GM19463 (cell line): Measurements from ENCODE around the gene GPRC5D.

Experiments used
- ATAC-seq: cut with Tn5 transposase; IDR thresholded peaks from one replicate; pipeline ENCODE4 v1.9.1; 2021; ENCODE audit warnings: mild to moderate bottlenecking, moderate library complexity; ENCODE audit not compliant: unreplicated experiment

GPRC5D gene

DNA sequence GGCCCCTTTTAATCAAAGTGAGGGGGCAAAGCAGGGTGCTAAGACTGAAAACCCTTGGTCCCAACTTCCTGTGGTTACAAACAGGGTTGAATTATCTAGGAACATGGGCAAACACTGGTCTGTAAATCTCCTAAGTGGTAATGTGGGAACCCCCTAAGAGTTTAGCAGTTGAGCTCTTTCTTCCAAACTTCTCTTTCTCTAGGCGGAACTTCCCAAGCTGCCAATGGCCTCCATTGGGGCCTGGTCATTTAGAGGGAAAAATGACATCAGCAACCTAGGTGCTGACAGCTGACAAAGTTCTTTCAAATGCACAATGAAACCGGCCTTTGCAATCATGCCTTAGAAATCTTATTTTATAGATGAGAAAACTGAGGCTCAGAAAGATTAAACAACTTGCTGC is 30.4 kb upstream of the GPRC5D start:
- ATAC-seq: no peak

DNA sequence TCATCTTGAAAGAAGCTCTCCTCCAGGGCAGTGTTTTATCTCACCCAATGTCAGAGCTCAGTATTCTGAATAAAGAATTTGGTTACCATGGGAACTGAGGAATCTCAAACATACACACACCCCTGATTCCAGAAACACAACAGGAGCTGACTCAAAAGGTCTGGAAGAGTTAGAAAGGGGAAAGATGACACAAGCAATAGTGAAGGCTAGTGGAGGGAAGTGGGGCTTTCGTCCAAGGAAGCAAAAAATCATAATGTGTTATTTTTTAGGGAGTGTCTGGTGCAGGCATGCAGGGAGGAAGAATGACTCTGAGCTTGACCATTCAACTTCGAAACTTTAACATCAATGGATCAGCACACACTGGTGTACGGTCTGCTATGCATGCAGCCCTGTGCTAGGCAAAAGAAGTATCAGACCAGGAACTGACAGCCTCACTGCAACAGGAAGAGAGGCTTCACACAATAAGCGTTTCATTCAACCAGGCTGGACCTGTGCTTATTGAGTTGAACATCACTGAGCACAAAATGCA is 27.8 kb upstream of the GPRC5D start:
- ATAC-seq: no peak

DNA sequence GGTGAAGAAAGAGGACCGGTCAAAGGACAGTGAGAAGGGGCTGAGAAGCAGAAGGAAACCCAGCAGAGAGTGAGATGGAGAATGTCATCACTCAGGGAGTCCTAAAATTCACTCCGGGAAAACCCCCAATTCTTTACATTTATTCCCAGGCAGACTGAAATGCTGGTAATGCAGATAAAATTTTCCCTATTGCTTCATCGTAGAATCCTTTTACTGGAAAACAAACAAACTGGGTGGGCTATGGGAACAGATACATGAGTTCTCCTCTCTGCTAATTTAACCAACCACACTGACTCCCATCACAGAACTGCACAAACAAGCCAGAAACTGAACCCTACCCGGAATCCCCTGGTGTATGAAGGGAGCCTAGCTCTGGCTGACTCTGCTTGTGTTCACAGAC is 27.2 kb upstream of the GPRC5D start:
- ATAC-seq: no peak

DNA sequence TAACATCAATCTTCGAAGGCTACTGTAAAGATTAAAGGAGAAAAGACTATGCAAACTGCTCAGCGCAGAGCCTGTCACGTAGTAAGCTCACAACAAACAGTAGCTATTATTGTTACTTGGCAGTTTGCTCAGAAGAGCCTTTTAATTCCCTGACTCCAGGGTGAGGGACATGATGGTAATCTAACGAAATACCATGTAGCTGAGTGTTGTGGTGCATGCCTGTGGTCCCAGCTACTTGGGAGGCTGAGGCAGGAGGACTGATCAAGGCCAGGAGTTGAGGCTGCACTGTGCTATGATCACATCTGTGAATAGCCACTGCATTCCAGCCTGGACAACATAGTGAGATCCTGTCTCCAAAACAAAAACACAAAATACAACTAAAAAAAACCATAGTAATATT is 25.3 kb upstream of the GPRC5D start:
- no peak for ATAC-seq

DNA sequence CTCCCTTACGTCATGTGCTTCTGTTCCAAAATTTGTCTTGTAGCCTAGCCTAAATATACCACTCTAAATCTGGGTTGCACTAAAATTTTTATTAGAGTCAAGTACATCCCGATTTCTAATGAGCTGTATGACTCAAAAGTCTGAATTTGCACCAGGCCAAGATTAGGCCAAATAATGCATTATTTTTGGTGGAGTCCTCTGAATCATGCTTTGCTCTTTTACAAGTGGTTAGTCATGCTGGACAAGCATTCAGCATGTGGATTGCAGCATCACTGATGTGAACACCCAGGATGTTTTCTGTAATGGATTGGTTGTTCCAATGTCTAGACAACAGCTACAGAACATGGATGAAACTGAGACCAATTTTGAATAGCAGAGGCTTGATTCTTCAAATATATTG is 24.4 kb upstream of the GPRC5D start:
- ATAC-seq: no peak

DNA sequence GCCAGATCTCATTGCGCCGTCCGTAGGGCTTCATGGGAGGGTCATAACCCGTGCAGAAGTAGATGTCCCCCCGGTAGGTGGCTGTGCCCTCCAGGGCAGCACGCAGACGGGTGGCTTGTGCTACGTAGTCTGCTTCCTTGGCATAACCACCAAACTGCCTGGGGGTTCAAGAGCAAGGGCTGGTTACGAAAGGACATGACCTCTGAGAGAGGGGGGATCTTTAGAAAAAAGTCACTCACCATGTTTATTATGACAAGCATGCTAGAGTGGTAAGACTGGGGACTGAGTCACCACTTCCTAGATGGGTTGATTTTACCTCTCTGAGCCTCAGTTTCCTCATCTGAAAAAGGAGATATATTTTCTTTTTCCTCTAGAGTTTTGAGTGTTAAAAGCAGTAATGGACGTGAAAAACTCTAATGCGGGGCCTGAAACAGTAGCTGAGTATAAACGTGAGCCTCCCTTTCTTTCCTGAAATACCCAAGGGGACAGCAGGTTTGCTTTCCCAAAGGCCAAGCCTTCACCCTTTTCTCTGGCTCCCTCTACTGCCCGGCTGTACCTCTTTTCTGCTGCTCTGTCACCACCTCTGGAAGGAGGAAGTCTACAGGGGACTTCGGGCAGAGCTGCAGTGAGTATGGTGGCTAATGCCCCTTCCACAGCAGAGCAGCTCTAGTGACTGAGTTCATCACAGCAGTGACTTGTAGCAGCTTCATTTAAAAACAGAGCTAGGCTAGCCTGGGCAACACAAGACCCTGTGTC is 23.5 kb upstream of the GPRC5D start:
- ATAC-seq: no peak

DNA sequence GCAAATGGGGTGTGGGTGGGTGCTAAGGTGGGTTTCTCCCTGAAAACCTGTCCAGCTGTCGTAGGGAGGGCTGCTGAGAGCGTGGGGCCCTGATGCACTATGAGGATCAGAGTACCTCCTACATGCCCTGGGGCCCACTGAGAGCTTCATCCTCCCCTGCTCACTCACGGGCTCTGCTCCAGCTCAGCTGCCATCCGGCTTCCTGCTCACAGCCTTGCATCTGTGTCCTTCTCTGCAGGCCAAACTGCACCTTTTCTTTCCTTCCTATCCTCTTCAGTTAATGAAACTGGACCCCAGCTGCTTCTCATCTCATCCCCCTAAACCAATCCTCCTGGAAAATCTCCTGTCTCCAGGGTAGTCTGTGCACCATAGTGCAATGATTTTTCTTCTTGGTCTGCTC is 22.2 kb upstream of the GPRC5D start:
- ATAC-seq: no peak

DNA sequence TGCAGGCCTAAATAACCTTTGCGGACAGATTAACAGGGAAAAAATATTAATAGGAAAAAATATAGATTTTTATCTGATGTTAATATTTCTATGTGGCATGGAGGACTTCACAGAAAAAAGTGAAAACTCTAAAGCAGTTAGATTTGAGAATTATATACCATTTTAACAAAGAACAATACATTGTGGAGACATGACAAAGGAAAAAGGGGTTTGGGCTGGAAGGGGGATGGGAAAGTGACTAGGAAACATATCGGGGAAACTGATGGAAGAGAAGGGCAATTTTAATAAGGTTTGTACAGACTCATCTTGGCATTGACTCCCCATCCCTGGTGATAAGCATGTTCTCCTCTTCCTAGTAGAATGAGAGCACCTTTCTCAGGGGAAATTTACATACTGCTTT is 21.0 kb upstream of the GPRC5D start:
- no peak for ATAC-seq

DNA sequence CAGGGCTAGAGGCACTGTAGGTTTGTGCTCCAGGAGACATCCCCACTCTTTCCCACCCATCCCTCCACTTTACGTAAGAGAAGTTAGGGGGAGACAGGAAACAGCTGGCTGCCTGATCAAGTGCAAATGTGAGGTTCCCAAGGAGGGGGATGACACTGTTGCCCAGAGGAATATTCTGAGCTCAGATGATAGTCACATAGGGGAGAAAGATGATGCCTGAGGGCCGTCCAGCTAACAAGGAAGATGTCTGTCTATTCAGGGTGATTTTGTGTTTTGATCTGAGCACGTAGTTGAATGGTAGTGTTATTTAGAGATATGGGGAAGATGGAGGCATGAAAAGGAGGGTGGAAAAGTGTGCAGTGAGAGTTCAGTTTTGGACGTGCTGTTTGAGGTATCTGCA is 13.9 kb upstream of the GPRC5D start:
- no peak for ATAC-seq

DNA sequence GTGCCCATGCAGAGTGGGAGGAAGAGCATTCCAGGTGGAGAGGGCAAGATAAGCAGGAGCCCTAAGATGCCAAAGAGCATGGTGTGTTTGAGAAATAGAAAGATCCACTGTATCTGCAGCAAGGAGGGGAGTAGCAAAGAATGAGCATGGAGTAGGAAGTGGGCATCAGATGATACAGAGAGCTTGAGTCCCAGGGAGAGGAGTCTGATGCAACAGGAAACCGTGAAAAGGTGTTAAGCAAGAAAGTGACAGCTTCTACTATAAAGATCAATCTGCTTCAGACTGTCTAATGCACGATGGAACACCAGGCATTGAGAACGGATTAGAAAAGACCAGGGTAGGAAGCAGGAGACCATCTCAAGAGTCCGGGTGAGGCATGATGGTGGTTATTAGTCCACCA is 12.3 kb upstream of the GPRC5D start:
- ATAC-seq: no peak

DNA sequence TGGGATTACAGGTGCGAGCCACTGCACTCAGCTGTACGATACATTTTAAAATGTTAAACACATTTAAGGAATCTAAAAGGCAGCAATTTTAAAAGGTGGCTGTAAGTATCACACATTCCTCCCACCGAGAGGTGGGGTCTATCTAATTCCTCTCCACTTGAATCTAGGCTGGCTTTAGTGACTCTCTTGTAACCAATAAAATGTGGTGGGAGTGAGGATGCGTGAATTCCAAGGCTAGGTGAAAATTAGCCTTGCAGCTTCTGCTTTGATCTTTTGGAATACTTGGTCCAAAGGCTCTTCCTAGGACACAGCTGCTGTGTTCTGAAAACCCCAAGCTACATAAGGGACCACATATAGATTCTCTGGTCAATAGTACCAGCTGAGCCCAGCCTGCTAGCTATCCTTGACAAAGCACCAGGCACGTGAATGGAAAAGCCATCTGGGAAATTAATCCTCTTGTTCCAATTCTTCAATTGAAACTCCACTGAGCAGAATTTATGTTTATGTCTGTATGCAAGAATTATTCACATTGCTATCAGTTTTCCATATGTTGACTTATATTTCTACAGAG is 8.8 kb upstream of the GPRC5D start:
- ATAC-seq: no peak

DNA sequence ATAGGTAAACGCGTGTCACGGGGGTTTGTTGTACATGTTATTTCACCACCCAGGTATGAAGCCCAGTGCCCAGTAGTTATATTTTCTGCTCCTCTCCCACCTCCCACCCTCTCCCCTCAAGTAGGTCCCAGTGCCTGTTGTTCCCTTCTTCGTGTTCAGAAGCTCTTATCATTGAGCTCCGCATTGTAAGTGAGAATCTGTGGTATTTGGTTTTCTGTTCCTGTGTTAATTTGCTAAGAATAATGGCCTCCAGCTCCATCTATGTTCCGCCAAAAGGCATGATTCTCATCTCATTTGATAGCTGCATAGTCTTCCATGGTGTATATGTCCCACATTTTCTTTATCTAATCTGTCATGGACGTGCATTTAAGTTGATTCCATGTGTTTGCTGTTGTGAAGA is 6.9 kb upstream of the GPRC5D start:
- ATAC-seq: no peak

DNA sequence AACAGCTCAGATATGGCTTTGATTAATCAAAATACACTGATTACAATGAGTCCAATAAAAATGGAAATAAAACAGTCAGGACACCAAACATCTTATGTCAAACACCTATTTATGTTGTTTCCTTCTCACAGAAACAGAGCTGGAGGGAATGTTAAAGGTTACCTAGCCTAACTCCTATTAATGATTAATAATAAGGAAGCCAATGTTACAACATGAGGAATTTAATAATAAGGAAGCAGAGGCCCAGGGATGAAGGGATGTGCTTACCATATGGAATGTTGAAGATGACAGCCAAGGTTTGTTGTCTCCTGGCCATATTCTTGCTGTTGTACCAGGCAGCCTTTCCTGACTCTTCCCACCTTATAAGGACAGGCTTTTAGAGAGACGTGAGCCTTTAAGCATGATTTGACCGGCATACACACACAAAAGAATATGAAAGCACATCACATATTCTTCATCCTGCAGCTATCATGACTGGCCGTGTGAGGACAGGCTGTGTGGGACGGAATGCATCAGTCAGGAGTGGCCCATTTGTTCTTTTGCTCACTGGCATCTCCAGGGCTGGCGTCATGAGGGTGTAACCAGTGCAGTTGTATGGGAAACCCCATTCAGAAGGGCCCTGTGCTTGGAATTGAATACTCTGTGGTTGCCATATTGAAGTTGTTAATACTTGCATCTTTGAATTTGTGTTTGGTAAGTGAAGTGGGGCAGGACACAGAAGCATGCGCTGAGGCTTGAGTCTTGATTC is 3.1 kb upstream of the GPRC5D start:
- no peak for ATAC-seq

DNA sequence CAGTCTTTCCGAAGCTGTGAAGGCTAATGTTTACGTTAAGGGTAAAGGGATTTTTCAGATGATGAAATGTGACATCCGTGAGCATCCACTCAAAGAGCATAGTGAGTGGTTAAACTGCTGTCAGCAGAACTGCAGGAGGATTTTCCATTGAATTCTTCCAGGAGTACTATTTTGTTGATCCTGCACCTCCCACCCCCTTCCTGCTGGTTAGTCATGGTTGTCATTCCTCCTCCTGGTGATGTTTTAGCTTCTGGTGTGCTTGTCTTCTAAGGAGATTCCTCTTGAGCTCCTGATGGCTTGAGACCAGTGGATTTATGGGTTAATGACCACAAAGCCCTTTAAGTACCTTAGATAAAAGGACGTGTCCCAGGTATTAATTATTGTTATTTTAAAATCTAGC is 2.4 kb upstream of the GPRC5D start:
- no peak for ATAC-seq

DNA sequence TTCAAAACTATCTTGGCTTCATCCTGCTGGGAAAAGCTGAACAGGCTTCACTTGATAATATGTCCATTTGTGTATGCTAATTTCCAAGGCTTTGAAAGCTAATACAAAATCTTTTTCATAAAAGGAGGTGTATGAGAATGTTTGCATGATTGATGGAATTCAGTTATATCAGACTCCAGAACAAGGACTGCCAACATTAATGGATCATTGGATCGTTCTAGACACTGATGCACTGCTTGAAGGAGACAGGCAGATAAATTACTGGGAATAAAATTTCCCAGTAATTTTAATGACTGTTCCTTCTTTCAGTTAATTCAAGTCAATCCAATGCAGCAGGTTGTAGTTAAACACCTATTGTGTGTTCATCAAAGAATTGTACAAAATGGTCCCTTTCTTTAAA is 466 bp downstream of the GPRC5D start:
- ATAC-seq: no peak

DNA sequence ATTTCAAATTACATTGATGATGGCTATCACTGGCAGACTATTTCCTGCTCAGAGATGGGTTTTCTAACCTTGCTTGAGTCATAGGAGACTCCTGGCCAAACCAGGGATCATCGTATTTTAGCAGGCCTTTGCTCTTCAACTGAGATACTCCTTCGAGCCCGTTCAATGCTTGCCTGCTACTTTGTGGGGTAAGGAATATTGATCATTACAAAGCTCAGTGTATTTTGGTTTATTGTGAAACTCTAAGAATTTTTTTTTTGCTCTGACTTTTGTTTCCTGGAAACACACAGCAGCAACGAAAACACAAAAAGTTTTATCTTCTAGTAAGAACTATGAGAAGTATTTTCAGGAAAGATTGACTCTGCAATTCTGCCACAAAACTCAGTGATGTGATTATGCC is 4.1 kb downstream of the GPRC5D start:
- ATAC-seq: no peak

DNA sequence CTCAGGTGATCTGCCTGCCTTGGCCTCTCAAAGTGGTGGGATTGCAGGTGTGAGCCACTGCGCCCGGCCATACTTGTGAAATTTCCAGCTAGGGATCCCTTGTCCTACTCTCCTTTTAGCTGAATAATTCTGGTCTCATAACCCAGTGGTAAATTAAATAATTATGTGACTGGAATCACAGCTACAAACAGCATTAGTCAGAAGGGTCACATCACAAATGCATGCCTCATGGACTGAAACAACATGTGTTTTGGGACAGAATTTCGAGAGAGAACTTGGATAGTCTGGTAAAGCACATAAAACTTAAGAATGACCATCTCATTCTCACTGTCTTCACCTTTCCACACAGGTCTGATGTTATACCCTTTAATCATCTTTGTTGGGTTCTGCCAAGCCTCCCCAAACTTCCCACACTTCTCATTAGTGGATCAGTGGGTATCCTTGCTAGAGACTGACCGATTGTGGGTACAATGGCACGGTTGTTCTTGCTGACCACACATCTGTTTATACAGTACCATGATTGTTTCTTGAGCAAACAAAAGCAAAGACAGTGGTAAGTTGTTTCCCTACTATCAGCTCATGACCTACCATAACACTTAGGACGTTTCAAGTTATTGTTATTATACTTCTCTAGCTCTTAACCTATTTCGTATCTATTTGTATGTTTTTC is 5.1 kb downstream of the GPRC5D start:
- no peak for ATAC-seq

DNA sequence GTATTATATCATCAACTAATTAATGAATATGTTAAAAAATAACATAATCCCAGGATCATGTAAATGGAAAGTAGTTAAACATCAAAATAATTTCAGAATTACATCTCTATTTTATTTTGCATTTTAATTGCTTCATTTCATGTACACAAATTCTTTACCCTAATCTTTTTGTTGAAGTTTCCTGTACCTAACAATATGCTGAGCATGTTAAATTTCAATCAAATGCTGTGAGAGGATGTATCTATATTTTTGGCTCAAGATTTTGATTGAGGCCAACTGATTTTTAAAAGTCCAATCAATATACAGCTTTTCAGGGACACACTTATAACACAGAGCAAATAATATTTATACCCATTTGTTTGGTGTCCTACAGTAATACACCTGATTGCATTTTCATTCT is 6.4 kb downstream of the GPRC5D start:
- no peak for ATAC-seq

DNA sequence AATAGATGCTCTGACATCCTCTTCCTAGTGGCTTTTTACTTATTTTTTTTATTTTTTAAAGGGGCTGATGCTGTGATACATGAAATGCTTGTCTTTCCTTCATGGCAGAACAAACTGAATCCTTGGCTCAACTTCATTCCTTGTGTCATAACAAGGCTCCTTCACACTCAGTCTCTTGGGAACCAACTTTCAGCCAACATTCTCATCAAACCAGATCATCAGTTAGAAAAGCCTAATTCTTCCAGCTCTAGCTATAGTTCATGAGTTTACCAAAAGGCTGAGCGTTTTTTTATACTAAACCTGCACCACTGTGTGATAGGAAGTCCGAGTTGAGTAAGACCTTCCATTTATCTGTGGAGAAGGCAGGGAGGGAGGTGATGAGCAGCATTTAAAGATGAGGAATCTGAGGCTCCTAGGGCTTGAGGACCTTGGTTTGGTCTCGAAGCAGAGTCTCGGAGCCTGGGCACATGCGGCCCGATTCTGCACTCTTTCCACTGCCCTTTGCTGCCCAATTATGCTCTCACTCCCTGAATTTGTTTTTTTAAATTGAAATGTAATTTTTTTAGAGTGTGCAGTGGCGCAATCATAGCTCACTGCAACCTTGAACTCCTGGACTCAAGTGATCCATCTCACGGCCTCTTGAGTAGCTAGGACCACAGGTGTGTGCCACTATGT is 8.2 kb downstream of the GPRC5D start:
- ATAC-seq: no peak

DNA sequence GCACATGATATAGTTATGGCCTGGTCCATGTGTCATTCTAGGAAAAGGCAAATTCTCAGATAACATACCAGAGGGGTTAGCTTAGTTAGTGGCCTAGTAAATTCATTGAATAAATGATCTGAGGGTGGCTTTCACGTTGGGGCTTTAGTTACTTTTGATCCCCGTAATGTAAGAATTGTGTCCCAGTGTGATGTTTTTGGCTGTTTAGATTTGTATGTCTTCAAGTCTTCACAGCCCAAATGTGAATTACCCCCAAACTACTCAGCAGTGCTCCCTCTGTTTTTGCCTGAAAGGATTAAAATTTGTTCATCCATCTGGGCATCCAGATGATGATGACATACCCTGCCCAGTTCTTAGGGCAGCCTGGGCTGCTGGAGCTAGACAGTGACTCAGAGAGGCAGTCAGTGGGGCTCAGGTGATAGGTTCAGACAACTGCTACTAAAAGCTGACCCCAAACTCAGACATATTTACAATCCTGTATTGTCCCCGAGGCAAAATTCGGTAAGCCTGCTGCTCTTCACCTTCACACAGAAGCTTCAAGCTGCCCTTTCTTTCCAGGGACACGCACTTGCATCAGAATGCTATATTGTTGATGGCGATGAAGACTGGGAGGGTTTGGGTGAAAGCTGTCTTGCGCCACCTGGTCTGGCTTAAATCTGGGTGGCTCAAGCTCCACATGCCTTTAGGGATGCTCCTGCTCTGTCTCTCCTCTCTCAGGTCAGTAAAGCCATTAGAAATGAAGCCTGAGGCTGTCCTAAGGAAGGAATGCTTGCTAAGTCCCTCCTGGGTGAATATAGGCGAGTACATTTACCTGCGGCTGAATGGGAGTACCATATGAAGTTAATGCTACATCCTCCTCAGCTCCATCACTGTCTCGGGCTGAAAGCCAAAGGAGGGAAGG is 10.3 kb downstream of the GPRC5D start:
- ATAC-seq: no peak
